GM19324 (cell line): Measurements from ENCODE around the gene ZBTB21.

Source experiments
- ATAC-seq: cut with Tn5 transposase; IDR thresholded peaks from one replicate; pipeline ENCODE4 v1.9.1; 2021; ENCODE audit warnings: mild to moderate bottlenecking, moderate library complexity; ENCODE audit not compliant: unreplicated experiment, low FRiP score

ZBTB21 gene

DNA sequence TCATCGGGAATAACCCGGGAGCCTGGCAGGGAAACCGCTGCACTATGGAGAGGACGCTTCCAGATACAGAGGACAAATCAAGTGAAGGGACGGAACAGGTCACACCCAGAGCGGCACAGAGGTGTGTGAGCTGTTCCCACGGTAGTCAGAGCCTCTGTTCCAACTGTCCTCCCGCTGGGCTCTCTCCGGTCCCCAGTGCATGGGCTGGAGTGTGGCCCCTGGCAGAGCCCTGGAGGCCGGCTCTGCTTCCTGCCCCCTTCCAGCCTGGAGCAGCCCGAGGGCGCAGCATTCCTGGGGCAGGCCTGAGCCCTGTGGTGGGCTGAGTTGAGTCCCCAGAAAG lies 11.9 kb upstream of the ZBTB21 start:
- ATAC-seq: no peak

- no peak for ATAC-seq
Observed at GRCh38 chr21:42021371-42022090, 11.4 kb upstream of the ZBTB21 start.

DNA sequence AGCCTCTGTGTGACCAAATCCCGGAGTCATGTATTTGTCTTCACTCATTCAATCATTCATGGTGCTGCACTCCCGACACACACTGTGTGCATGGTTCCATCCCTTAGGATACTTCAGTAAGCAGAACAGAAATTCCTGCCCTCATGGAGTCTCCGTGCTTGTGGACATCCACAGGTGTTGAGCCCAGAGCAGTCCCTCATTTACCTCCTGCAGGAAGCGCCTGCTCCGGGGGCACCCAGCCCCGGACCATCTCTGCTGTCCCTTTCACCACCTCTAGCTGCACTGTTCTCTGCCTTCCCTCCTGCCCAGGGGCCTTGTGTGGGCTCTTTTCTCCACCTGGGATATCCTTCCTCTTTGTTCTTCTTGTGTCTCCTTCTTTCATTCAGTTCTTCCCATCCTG lies 9.5 kb upstream of the ZBTB21 start:
- ATAC-seq: no peak

DNA sequence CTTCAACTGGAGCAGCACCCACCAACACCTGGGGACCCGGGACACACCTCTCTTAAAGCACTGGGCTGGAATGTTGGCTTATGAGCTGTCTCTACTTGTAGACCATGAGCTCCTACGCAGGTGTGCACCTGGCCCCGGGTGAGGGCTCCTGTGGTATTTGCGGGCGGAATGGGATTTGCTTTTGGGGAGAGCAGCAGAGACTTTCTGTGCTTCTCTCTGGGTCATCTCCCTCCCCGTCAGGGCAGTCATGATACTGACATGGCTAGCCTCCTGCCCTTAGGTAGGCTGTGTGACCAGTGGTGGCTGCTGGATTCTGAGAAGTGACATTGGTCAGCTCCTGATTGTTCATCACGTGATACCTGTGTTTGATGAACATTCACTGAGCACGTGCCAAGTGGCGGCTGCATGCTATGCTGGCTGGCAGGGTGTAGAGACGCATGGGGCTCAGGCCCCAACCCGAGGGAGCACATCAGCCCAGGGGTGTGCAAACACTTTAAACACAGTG lies 9.0 kb upstream of the ZBTB21 start:
- no peak for ATAC-seq

DNA sequence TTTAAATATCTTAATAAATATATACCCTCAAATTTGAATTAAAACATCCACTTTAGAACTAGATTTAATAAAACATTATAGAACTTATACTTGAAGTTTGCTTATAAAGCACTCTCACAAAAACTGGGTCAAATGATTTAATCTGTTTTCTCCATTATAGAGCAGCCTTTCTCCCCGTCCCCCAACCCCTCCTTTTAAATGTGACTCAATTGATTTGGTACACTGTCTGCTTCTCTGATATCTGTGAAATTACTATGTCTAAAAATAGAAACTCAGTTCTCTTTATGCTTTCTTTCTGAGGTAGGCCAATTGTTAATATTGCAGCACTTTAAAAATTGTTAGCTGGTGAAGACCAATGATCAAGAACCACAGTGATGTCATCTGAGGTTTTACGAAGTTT lies 6.9 kb upstream of the ZBTB21 start:
- no peak for ATAC-seq

- no peak for ATAC-seq
Observed at GRCh38 chr21:42016364-42016985, 6.3 kb upstream of the ZBTB21 start.

- no peak for ATAC-seq
Observed at GRCh38 chr21:42013931-42014330, 3.8 kb upstream of the ZBTB21 start.

DNA sequence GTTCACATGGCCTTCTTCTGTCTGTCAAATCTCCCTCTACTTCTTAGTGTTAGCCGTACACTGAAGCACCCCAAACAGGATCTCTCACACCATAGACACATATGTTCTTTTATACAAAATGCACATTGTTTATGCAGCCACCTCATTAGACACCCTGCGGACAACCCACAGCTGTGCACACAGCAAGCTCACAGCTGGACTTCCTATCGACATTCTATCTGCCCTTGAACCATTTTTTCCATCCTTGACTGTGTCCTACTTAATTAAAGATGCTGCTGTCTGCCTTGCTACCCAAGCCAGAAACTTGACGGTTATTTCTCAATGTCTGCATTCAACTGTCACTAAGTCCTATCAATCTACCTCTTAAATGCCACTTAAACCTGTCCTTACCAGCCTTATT lies 3.2 kb upstream of the ZBTB21 start:
- ATAC-seq: no peak

- ATAC-seq: no peak
Observed at GRCh38 chr21:42012763-42013329, 2.7 kb upstream of the ZBTB21 start.

GRCh38 chr21:42012344-42012743 lies 2.2 kb upstream of the ZBTB21 start:
- no peak for ATAC-seq

DNA sequence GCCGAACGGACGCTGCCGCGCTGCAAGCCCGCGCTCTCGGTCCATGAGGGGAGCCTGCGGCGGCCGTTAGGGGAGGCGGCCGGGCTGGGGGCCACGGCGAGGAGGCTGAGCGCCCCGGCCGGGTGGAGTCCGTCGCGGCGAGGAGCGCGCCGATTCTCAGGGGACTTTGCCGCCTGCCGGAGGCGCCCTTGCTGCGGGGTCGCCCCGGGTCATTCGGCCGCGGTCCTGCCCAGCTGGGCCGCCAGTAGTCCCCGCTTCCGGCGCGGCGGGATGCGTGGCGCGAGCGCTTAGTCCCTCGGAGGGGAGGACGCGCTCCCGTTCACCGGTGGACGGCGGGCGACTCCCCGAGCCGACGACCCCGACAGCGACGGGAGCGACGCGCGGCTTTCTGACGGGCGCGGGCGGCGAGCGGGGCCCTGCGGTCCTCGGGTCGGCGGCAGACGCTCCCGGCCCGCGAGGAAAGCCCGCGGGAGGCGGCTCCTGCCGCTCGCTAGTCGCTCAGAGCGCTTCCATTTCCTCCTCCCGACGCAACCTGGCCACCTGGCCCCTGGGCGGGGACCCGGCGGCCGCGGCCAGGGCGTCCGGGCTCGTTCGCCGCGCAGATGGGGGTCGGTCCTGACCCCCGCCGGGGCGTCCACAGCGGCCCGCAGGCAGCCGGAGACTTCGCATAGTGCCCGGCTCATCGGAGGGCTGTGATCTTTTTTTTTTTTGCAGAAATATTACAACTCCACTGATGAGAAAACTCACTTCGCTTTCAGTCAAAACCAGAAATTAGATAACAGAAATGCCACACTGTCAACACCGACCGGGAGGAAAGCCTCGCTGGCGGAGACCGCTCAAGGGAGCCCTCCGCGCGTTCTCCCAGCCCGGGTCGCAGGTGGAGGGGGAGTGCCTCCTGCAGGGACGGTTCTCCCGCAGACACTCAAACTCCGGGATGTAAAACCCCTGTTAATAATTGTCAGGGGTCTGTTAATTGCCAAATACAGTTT lies 641 bp upstream of the ZBTB21 start:
- ATAC-seq: peak; percentile 23

DNA sequence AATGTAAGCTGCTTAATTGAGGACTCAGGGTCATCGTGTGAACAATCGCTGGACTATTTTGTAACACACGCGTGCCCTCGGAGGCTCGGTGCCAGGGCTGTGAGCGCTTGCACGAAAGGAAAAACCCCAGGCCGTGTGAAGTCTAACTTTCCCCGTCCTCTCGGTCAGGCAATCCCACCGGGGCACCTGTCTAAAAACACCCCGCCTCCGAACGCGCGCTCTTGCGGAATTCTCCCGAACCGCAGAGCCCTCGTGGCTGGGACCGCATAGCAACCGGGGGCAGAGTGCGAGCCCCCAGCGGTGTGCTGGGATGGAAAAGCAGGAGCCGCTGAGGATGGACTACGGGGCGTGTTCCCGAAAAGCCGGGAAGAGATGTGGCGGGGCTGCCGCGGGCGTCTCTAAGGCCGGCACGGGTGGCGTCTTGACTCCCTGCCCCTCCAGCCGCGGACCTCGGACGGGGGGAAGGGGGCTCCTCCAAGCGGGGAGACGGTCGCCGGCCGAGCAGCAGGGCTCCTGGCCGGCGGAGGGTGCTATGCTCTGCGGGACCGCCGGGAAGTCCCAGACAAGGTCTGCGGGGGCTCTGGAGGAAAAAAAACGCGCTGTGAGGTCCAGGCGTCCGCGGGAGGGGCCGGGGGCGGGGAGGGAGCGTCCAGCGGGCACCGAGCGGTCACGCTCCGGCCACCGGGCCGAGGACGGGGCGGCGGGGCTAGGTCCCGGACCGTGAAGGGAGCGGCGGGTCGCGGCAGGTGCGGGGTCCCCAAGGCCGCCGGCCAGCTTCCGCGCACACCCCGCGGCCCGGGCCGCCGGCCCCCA lies 936 bp downstream of the ZBTB21 start:
- peak; percentile 26 for ATAC-seq

DNA sequence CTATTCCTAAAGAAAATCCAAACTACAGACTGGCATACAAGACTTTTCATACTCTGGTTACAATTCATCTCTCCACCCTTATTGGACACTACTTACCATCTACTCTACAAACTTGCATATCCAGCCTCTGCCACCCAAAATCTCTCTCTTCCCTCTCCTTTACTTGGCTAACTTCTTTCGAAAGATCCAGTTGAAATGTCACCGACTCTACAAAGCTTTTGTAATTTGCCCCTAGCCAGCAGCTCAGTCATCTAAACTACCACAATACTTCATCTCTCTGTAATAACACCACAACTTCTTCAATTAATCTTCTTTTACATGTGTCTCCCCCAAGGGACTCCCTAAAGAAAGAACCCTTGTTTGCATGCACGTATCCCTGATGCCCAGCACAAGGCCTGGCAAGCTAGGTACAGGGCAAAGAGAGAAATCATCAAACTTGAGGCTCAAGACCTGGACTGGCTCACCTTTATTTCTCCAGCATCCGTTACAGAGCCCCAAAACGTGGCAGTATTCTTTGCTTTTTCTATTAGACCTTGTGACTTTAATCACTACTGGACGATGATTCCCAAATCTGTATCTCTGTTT lies 2.7 kb downstream of the ZBTB21 start:
- ATAC-seq: no peak

- ATAC-seq: no peak
Observed at GRCh38 chr21:42006765-42007164, 3.4 kb downstream of the ZBTB21 start.

- no peak for ATAC-seq
Observed at GRCh38 chr21:42004406-42005199, 5.6 kb downstream of the ZBTB21 start.

DNA sequence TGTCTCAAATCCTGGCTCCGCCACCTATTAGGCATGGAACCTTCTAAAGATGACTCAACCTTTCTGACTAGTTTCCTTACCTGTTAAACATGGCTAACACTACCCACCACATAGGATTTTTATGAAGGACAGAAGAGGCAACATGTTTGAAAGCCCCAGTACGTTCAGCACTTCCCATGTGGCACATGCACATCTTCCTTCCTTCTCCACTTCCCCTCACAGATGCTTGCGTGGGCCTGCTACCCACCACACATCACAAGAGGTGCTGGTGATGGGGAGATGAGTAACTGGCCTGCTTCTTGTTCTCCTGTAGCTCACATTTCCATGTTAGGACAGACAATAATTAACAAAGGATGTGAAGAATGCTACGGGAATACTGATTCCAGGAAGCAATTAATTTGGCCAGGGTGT lies 7.1 kb downstream of the ZBTB21 start:
- ATAC-seq: no peak

GRCh38 chr21:42002421-42002958 lies 7.7 kb downstream of the ZBTB21 start:
- peak; percentile 54 for ATAC-seq

- no peak for ATAC-seq
Observed at GRCh38 chr21:42001781-42002180, 8.4 kb downstream of the ZBTB21 start.

- ATAC-seq: no peak
Observed at GRCh38 chr21:42000908-42001307, 9.3 kb downstream of the ZBTB21 start.
